PC-9 (cell line): ENCODE data around the gene PRDM16.

ENCODE experiments used
- EZH2 ChIP-seq: fragments of 200-600 bp; sonication (generic); IDR thresholded peaks from 2 replicates; pipeline ENCODE4 v1.8.0; 2017; ENCODE audit warnings: antibody characterized with exemption, low read depth
- TF ChIP-seq, protein P1 (sequence below): fragments of 200-600 bp; sonication (generic); conservative IDR thresholded peaks from 2 replicates; pipeline ENCODE4 v1.6.1; 2017; ENCODE audit warnings: mixed run types, antibody characterized with exemption, mild to moderate bottlenecking, moderate library complexity

DNA sequence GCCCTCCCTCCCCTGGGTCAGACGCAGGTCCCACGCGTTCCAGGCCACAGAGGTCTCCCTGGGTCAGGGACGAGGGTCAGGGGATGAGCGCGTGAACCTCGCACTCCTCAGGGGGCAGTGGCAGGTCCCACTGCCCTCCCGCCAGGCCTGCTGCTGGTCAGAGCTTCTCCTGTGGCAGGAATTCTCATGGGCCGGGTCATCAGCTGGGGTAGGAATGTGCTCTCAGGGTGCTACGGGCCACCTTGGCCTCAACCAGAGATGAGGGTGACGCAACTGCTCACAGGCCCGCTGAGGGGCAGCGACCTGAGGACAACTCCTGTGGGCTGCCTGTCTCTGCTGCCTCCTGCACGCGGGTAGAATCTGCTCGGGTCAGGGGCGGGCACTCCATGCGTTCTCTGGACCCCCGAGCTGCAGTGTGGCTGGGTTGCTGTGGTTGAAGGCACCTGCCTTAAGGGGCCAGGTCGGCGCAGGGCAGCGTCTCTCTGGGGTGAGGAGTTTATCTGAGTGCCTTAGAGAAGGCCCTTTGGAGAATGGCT is 128.8 kb downstream of the PRDM16 start:
- TF ChIP-seq, protein P1, sequence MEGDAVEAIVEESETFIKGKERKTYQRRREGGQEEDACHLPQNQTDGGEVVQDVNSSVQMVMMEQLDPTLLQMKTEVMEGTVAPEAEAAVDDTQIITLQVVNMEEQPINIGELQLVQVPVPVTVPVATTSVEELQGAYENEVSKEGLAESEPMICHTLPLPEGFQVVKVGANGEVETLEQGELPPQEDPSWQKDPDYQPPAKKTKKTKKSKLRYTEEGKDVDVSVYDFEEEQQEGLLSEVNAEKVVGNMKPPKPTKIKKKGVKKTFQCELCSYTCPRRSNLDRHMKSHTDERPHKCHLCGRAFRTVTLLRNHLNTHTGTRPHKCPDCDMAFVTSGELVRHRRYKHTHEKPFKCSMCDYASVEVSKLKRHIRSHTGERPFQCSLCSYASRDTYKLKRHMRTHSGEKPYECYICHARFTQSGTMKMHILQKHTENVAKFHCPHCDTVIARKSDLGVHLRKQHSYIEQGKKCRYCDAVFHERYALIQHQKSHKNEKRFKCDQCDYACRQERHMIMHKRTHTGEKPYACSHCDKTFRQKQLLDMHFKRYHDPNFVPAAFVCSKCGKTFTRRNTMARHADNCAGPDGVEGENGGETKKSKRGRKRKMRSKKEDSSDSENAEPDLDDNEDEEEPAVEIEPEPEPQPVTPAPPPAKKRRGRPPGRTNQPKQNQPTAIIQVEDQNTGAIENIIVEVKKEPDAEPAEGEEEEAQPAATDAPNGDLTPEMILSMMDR: no peak
- TF ChIP-seq EZH2: no peak
